ENCODE results near the gene COL4A1.

Gene COL4A1

DNA sequence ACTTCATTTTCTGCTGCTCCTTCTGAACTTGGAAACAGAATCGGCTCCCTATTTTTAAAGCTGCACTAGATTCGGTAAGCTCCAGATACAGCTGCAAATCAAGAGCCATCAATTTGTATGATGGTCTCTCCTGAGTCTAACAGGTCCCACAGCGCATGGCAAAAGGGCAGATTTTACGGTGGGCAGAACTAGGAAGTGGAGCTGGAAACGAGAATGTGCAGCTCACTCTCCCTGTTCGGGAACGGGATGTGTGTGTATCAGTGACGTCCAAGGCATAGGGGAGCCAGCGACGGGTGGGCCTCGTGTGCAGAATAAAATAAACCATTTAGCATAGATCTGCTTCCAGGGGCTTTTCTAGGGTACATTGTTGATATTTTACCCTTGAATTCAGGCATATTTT lies 74.2 kb downstream of the COL4A1 start:
- DNase-seq, result no peak

GRCh38 chr13:110232142-110232541 lies 74.8 kb downstream of the COL4A1 start:
- no peak for DNase-seq

GRCh38 chr13:110231348-110232047 lies 75.5 kb downstream of the COL4A1 start:
- no peak for DNase-seq

DNA sequence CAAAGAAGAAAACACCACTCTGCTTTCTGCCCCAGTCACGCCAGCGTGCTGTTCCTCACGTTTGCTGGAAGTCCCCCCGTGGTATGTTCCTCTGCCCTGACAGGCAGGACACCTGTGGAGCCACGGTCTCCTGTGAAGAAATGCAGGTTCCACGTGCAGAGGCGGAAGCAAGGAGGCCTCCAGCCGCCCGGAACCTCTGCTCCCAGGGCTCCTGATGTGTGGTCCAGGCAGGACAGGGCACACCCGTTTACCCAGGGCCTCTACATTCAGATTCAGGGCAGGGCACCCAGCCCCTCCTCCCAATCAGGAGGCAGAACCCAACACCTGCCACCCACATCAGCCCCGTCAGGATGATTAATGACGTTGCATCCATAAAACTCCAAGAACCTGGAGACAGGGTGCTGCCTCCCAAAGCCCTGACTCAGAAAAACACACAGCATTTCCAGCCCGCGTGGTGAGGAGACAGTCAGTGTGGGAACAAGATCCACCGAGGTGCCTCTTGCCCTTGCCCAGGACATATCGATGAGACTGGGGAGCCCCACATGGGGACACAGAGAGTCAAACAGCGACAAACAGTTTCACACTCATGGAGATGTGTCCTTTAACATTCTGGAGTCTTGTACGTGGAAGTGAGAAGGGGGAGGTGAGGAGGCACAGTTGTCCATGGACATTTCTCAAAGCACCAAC lies 76.2 kb downstream of the COL4A1 start:
- no peak for DNase-seq

DNA sequence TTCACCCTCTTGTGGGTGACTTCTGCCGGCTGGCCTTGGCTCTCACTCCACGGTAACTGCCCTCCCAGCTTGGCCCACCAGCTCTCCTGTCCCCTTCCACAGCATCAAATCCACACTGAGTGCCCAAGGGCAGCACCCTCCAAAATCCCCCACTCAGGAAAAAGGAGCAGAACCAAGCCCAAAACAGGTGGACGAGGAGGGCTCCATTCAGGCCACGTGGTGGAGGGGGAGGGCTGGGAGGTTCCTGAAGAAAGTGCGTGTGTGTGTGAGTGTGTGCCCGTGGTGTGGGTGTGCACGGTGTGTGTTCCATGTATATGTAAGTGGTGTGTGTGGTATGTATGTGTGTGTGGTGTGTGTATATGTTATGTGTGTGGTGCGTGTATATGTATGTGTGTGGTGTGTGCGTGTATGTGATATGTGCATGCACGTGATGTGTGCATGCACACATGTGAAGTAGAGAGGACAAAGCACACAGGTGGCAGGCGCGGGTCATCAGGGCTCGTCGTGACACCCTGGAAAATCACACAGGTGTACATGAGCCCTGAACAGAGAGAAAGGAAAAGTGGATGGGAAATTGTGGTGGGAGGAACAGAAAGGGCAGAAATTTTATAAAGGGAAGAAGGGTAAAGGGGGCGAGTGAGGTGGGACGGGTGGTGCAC lies 76.9 kb downstream of the COL4A1 start:
- no peak for DNase-seq

- DNase-seq, result no peak
Measured at GRCh38 chr13:110228936-110229904, 77.7 kb downstream of the COL4A1 start.

GRCh38 chr13:110227864-110228643 lies 78.9 kb downstream of the COL4A1 start:
- no peak for DNase-seq

GRCh38 chr13:110227416-110227815 lies 79.5 kb downstream of the COL4A1 start:
- no peak for DNase-seq

DNA sequence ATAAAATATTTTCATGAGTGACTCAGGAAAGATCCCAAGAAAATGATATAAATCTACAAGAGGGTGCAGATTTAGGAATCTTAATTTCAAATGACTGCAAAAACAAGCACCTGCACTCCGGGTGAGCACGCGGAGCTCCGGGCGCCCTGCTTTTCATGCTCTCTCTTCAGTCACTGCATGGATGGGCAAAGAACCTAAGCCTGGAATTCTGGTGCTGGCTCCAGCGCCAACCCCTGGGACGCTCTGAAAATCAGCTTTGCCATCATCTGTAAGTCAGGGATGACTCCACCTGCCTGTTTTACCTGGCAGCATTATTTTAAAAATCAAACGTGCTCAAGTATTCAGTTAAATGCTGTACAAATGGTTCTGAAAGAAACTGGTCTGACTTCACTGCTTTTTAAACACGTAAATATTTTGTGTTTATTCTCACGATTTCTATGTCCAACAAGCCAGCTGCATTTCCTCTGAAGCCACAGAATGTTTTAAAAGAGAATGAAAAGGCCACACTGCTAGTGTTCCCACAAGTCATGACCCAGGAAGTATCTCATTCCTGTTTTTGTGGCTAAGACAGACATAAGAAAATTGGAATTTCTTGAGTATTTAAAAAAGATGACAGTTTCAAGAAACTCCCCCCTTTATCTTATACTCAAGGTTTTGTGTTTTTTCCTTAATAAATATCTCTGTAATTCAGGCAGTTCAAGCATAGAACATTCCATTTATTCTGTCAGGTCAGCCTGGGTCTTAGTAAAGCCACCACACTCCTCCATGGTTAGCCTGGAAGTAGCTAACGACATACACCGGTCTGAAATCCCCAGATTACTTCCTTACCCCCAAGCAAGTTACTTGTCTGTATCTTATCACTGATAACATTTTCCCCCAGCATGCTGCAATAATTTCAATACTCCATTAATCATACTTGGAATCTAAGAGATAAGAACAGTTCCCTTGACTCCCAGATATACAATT lies 81.1 kb downstream of the COL4A1 start:
- DNase-seq, result no peak

- no peak for DNase-seq
Measured at GRCh38 chr13:110225003-110225402, 82.0 kb downstream of the COL4A1 start.

DNA sequence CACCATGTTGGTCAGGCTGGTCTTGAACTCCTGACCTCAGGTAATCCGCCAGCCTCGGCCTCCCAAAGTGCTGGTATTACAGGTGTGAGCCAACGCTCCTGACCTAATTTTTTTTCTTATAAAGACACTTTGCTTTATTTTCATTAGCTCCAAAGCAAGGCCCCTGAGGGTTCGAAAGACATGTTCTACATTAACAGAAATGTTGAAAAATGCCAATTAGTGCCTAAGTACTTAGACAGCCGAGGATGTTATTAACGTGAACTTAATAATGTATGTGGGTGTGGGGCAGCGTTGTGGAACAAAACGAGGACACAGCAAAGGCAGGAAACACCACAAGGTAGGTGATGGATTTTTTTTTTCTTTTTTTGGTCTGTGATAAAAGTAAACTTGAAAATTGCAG lies 82.4 kb downstream of the COL4A1 start:
- no peak for DNase-seq

GRCh38 chr13:110221406-110222117 lies 85.4 kb downstream of the COL4A1 start:
- no peak for DNase-seq

GRCh38 chr13:110220471-110220870 lies 86.5 kb downstream of the COL4A1 start:
- DNase-seq, result no peak

DNA sequence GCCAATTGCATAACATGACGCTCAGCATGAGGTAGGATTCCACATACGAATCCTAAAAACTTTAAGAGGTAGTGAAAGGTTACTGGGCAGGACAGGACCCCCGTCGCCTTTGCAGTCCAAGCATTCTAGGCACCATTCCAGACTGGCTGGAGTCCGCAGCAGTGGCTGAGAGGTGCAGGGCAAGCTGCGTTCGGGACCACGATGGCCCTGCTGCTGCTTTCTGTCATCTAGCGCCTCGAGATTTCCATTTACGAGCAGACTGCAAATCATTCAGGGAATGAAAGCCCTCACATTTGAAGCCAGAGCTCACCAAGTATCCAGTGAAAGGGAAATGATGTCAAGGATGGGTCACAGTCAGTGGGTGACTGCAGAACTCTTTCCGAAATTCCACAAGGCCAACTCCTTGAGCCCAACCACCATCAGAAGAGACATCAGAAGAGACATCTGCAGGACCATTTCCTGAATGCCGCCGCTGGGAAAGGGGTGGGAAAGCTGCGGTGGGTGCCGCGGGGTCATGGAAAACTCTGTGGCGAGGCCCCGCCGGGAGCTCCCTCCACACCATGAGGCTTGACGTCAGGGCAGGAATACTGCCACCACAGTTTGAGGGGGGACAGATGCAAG lies 88.3 kb downstream of the COL4A1 start:
- no peak for DNase-seq

GRCh38 chr13:110217811-110218210 lies 89.1 kb downstream of the COL4A1 start:
- no peak for DNase-seq

GRCh38 chr13:110217085-110217484 lies 89.9 kb downstream of the COL4A1 start:
- DNase-seq, result no peak

GRCh38 chr13:110216398-110217041 lies 90.4 kb downstream of the COL4A1 start:
- DNase-seq, result no peak

DNA sequence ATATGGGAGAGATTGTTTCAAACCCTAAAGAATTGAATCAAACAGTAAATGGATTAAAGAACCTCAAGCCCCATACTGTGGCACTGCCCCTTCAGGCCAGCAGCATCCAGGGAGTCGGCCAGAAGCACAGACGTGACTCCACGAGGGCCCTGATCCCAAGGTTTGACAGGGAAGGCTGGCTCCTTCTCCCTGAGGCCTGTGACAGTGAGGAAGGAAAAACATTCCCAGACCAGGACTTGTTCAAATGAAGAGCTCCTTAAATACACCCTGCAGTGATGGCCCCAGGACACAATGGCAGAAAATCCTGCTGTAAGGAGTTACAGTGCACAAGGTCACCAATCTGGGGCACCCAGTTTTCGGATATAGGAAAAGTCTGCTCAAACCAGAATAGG lies 91.0 kb downstream of the COL4A1 start:
- DNase-seq, result no peak

- DNase-seq, result no peak
Measured at GRCh38 chr13:110215606-110216005, 91.4 kb downstream of the COL4A1 start.

All from 8988T (cell line).